GM20431 (cell line): Measurements from ENCODE around the gene RBM48.
"Not testable (repeated sequence)": the region's sequence is repeated elsewhere in the genome, so short reads cannot be mapped to it uniquely, and the experiment has no call there.

Source experiments
- in situ Hi-C: fragments of 300-500 bp; cut with MseI, MboI; formaldehyde crosslinking; loops from one replicate; pipeline ENCODE4 v1.15.0; 2020; ENCODE audit warnings: low sequenced_read_pairs; ENCODE audit not compliant: unreplicated experiment

The RBM48 gene

DNA sequence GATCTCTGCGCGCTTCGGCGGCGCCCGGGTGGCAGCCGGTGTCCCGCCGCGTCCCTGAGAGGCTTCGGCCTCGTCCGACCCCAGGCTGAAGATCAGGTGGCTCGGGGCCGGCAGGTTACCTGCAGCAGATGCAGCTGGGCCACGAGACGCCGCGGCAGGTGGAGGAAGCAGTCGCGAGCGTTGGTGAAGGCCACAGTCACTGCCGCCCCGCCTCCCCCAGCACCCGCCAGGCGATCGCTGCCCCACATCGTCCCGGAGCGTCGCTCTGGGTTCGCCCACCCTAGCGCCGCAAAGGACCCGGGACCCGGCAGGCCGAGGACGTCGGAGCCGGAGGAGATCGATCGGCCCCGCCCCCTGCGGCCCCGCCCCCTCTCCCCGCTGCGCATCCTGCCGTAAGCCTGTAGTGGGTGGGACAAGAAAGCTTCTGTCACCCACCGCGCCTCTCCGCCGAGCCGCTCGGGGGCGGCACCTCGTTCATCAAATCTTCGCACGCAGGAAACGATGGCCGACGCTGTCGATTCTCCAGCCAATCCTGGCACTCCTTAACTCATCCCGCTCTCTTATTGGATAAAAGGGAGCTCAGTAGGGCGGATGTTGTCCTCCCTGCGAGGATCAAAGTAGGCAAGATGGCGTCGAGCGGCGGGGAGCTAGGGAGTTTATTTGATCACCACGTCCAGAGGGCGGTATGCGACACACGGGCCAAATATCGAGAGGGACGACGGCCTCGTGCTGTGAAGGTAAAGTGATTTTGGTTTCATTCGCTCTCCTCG is at the start of gene RBM48, which contains the start of gene PEX1:
Gene RBM48, plus strand, starts transcription at position 608 of the 770 bp plus-strand sequence. Its CDS starts 19 bp downstream, at position 627.
Gene PEX1, minus strand, starts transcription at position 333 of the 770 bp plus-strand sequence. Its CDS starts 85 bp downstream, at position 248.
- in situ Hi-C loops = no loop called here

DNA sequence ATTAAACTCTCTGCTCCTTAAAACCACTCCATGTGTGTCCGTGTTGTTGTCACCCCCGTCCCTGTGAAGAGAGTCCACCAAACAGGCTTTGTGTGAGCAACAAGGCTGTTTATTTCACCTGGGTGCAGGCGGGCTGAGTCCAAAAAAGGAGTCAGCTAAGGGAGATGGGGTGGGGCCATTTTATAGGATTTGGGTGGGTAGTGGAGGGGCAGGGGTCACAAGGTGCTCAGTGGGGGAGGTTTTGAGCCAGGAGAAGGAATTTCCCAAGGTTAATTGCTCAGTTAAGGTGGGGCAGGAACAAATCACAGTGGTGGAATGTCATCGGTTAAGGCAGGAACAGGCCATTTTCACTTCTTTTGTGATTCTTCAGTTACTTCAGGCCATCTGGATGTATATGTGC is 49.4 kb upstream of the RBM48 start:
- in situ Hi-C loops = not testable (repeated sequence)

DNA sequence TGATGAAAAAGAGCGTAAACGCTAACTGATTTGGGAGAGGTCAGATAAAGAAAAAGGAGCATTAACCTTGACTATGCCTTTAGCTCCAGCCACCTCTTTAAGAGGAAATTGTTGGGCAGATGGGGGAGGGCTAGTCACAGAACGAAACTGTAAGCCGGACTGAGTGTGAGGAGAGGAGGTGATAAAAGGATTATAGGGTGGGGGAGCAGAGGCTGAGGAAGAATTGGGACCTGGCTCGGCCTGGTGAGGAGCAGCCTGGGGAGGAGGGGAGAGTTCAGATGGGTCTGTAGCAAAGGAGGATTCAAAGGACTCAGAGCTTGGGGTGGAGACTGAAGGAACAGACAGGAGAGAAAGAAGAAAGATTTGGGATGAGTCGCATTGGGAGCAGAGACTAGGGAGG is 45.0 kb upstream of the RBM48 start:
- in situ Hi-C loops = not testable (repeated sequence)

DNA sequence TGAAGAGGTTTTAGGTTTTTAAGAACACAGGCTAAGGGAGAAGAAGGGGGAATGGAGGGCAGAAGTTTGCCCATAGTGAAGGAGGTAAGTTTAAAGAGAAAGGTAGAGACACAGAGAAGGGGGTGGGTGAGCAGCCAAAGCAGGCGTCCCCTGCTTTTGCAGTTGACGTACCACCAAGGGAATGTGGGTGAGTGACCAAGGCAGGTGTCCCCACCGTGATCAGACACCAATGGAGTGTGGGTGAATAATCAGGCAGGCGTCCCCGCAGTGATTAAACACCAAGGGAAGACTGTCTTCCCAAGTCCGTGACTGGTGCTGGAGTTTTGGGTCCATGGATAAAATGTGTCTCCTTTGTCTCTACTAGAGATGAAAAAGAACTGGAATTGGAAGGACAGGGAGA is 44.4 kb upstream of the RBM48 start:
- in situ Hi-C loops = not testable (repeated sequence)

DNA sequence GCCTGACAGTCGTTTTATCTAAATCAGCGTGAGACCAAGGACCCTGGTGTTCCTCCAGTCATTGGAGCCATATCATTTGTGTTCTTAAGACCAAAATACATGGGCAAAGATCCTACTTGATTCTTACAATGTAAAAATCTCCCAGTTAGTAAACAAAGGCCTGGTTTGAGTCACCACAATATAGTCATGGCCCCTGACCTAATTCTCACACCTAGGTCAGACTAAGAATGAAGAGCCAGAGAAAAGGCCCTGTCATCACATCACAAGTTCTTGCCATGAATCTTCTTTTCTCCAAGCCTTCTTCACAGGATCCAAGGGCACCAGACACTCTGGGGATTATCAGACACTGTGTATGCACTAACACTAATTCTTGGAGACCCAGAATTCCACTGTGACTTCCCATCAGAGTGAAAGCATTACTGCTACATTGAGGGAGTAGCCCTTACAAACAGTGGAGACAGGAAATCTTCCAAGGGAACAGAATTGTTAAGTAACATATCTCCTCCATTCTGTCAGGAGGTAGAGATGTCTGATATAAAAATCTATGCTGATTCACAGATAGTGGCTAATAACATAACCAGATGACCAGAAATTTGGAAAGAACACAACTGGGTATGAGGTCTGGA is 43.2 kb upstream of the RBM48 start:
- in situ Hi-C loops = no loop called here

DNA sequence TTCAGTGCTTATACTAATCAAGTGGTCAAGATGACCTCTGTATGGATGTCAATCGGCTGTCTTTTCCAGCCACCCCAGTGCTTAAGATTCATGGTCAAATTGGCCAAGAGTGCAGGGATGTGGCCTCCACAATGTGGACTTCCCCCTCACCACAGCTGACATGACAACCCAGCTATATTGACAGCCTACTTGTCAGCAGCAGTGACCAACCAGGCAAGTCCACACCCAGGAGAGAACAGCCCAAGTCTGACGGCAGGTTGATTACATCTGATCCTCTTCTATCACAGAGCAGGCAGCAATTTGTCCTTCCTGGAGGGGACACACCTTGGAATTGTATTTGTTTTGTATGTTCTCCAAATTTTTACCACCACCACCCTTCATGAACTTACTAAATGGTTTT is 42.6 kb upstream of the RBM48 start:
- in situ Hi-C loops = no loop called here

DNA sequence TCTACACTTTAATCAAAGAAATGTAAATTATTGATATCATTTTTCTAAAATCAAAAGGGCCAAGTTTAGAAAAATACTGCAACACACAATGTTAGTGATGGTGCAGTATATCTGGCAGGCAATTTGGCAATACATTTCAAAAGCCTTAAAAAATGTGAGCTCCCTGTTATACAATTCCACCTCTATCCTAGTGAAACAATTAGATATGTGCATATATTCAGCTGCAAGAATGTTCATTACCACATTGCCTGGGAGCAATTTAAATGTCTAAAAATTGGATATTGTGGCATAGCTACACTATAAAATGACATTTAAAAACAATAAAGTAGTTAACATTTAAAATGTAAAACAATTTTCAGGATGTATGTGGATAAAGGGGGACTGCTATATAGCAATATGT is 40.8 kb upstream of the RBM48 start:
- in situ Hi-C loops = no loop called here

DNA sequence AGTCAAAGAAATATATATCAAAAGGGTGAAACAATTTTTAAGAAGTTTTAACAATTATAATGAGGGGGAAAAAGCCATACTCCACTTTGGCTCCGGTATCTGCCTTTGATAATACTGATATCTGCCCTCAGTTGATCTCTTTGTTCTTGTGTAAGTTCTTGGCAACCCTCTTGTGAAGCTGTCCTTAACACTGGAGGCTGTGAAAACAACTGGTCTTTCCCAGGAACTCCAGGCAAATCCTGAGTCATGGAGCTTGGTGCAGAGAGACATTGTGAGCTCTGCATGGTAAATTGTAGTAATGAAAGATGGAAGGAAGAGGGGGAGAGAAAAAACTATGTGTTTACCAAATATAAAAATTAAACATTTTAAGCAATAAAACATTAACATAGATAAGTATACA is 39.0 kb upstream of the RBM48 start:
- in situ Hi-C loops = no loop called here

DNA sequence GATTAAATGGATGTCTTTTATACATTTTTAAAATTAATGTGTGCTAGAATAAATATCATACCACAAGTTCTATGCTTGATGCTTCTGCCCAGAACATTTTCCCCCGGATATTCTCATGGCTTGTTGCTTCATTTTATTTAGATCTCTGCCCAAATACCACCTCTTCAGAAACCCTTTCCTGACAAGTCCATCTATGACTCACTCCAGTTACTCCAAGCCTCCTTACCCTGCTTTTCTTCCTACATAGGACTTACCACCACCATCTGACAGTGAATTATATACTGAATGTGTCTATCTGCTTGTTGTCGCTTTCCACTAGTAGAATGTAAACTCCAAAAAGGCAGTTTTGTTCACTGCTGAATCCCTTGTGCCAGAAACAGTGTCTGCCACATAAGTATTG is 31.7 kb upstream of the RBM48 start:
- in situ Hi-C loops = no loop called here

DNA sequence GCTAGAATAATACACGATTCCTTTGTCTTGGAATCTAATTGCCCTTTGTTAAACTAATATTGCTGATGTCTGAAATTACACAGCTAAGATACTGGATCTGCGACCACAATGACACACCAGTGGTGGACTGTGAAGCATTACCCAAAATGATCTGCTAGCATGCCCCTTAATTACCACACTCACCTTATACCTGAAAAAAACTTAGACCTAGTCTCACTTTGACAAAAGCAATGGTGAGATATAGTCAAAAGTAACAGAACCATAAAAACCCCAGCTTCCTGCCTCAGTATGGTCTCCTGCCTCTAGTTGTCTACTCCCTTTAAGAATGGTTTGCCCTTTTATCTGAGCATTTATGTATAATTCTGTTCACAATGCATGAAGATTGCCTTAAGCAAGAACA is 30.0 kb upstream of the RBM48 start:
- in situ Hi-C loops = no loop called here

DNA sequence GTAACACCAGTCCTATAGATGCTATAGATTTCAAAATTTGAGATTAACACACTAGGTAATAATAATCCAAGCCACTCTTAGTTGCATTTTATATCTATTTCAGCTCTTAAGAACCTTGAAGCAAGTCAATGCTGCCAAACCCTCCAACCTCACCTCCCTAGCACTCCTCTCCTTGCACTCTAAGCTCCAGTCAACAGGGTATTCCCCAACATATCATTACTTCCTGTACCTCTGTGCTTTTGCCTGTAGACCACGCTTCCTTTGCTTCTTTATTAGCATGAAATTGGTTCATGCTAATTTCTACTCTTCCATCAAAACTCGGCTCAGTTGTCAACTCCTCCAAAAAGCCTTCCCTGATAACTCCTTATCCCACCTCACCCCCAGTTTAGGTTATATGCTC is 24.8 kb upstream of the RBM48 start:
- in situ Hi-C loops = no loop called here

DNA sequence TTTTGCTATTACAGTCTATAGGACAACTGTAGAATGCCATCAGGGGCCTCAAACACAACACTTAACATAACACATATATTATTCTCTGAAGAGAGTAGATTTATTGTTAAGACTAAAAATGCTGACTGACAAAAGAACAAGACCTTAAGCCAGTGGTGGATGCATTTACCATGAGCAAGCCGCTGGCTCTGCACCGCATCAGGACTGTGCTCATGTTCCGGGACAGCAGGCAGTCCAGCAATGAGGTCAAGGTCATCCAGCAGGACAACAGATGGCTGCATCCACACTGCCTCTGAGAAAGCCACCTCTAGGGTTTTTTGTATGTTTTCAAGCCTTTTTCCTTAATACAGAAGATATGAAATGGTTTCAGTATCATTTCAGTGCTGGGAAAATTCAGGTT is 24.0 kb upstream of the RBM48 start:
- in situ Hi-C loops = no loop called here

DNA sequence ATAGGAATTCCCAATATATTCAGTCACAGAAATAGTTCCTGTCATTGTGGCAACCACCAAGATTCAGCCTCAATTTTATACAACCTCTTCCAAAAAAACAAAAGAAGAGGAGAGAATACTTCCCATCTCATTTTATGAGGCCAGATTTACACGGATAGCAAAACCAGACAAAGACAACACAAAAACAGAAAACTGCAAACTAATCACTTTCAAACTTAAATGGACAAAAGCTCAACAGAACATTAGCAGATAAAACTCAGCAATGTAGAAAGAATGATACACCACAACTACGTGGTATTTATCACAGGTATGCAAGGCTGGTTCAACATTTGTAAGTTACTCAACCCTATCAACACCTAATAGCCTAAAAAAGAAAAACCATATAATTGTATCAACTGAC is 22.2 kb upstream of the RBM48 start:
- in situ Hi-C loops = no loop called here

DNA sequence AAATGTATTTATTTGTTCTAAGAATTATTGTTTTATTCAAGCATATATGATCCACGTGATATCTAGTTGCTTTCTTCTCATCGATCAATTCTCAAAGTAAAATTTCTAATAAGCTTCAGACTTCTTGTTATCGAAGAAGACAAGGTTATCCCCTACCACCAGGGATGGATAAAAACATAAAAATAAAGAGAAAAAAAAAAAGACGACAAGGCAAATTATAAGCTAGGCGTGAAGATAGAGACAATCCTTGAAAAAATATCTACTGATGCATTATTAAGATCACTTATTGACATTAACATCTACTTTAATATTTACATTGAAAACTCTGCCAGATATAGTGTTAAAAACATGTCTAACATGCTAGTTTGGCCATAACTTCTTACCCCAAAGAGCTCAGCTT is 19.6 kb upstream of the RBM48 start:
- in situ Hi-C loops = no loop called here

DNA sequence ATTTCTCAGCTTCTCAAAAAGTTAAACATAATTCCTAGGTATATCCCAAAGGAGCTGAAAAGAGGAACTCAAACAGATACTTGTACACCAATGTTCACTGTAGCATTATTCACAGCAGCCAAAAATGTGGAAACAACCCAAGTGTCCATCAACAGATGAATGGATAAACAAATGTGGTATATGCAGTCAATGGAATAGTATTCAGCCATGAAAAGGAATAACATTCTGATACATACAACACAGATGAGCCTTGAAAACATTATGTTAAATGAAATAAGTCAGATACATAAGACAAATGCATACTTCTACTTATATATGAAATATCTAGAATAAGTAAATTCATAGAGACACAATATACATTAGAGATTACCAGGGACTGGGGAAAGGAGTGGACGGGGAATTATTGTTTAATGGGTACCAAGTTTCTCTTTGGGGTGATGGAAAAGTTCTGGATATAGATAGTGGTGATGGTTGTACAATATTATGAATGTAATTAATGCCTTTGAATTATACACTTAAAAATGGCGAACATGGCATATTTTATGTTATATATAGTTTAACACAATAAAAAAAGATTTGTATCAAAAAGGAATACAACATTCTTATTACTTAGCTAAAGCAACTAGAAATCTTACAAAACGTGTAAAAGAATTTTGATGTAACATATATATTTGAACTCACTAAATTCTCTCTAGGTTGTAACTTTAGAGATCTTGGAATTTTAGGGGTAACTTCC is 15.3 kb upstream of the RBM48 start:
- in situ Hi-C loops = no loop called here

DNA sequence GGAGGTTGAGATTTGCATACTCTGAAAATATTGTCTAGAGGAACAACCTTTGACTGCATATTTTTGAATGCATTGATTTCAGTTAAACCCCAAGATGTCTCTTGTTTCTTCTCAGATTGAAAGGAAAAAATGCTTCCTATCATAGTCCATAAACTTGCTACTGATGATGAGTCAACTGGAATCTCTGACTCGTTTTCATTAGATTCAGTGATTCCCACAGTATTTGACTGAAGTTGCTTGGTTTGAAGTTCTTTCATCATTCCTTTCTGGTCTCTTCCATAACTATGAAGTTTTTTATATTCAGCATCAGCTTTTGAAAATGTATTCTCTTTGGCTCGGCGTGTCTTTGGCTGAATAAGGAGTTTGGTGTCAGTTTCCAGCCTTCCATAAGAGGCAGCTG is 11.0 kb upstream of the RBM48 start:
- in situ Hi-C loops = no loop called here

DNA sequence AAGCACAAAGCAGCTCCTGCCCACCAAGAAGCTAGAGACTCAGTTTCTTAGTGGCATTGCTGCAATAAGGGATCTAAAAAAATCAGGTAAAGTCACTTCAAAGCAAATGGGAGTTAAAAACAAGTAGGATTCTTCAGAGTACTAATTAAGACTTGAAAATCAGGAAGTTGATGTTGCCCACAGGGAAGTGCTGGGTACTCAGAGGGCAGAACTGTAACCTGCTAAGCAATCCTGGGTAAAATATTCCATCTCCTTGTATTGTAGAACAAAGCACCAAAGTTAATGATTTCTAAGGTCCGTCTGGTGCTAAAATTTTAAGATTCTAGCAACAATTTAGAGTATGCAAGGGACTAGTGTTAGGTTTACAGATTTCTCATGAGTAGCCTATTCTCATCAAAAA is 8.6 kb upstream of the RBM48 start:
- in situ Hi-C loops = no loop called here

DNA sequence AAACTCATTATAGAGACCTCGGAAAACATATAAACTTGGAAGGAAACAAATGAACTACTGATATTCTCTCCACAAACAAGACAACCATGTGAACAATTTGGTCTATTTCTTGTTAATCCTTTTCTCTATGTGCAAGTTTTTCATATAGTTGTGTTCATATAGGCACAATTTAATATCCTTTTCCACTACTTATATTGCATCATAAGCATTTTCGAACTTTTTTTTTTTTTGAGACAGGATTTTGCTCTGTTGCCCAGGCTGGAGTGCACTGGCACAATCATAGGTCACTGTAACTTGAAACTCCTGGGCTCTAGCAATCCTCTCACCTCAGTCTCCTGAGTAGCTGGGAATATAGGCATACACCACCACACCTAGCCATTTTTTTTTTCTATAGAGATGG is 5.5 kb upstream of the RBM48 start:
- in situ Hi-C loops = no loop called here

DNA sequence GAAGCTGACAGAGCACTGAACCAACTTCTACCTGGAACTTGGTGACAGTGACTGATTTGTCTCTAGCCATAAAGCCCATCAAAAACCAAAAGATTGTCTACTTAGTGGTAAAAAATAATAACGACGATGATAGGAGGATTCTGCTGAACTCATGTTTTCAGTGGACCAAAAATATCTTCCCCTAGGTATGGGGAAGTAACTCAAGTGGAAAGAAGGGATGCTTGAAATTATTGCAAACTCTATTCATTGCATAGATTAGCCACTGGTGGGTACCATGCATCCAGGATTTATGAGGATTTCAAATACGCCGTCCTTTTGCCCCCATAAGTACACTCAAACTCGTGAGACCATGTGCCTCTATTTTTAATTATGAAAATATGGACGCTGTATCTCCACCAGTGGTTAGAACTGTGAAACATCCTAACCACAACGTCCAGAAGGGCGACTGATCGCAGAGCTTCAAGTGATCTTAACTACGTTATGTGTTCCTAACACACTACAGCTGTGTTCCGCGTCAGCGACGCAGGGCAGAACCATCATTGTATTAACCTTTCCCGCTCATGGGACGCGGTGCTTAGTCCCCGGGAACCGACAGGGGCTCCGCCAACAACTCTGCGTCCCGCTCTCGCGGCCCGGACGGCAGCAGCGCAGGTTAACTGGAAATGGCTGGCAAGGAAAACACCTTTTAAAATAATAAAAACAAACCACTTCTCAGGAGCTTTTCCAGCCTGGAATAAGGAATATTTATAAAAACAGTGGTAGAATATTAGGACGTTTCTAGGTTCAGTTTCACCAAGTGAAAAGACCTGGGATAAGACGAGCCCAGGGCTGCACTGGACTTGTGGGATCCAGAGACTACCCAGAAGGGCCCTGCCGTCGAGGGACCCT is 1.1 kb upstream of the RBM48 start:
- in situ Hi-C loops = no loop called here

DNA sequence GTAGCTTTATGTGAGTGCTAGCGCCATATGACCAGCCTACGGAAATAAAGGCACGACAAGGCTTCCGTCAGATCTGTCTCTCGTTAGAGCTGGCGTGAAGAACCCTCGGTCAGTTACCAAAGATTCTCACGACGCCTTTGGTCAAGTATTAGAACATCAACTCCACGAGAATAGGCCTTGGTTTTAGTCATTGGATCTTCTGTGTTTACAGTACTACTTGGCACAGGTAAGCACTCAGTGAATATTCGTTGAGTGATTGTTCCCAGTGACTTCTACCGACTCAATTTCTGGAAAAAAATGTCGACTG is 316 bp downstream of the RBM48 start:
- in situ Hi-C loops = no loop called here
